ENCODE measurements around the gene PALD1. TPM values are rescaled to one million over a fixed set of nuclear protein-coding genes. Genes with fewer than 3 reads are reported as not detected.
"Not testable (repeated sequence)": the region's sequence is repeated elsewhere in the genome, so short reads cannot be mapped to it uniquely, and the experiment has no call there.

Gene PALD1
- polyA plus RNA-seq, 10 donors: 10.7 to 16.3 (median 14.4) TPM

DNA sequence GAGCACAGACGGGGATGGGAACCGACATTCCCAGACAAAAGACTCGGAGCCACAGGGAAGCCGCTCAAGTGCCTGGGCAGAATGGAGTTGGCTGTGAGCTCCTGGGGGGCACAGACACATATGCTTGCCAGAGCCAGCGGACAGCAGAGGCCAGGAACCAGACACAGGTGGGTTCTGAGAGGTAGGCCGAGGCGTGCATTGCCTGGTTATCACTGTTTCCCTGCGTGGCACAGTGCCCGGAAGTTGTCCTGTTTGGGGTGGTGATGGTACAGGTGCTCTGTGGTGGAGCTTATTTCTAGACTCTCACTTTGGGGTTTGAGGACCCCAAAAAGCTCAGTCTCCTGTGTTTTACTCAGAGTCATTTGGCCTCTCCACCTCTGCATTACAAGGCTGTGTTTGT lies 2.5 kb downstream of the PALD1 start:
- DNase-seq: no peak

GRCh38 chr10:70481831-70482530 lies 3.4 kb downstream of the PALD1 start:
- peak in 1 of 3 donors; percentile 79 for DNase-seq

- DNase-seq: no peak
Observed at GRCh38 chr10:70482982-70483760, 4.6 kb downstream of the PALD1 start.

GRCh38 chr10:70483872-70484271 lies 5.3 kb downstream of the PALD1 start:
- not testable (repeated sequence) for DNase-seq

DNA sequence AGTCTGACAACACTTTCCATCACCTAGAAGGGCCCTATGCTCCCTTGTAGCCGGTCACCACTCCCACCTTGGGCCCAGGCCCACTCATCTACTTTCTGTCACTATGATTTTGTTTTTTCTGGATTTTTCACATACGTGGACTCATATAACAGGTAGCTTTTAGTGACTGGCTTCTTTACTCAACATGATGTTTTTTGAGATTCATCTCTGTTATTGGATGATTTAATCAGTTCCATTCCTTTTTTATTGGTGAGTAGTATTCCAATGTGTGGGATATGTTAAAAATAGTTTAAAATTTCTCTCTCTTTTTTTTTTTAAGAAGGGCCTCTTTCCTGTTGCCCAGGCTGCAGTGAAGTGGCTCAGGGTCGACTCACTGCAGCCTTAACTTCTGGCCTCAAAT lies 9.3 kb downstream of the PALD1 start:
- no peak for DNase-seq

DNA sequence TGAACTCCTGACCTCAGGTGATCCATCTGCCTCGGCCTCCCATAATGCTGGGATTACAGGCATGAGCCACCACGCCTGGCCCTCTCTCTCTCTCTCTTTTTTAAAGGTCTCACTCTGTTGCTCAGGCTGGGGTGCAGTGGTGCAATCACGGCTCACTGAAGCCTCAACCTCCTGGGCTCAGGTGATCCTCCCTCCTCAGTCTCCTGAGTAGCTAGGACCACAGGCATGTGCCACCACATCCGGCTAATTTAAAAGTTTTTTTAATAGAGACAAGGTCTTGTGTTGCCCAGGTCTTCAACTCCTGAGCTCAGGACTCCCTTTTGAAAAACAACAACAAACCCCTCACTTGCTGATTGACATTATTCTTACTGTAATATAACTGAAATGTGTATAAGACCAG lies 11.6 kb downstream of the PALD1 start:
- DNase-seq: no peak

DNA sequence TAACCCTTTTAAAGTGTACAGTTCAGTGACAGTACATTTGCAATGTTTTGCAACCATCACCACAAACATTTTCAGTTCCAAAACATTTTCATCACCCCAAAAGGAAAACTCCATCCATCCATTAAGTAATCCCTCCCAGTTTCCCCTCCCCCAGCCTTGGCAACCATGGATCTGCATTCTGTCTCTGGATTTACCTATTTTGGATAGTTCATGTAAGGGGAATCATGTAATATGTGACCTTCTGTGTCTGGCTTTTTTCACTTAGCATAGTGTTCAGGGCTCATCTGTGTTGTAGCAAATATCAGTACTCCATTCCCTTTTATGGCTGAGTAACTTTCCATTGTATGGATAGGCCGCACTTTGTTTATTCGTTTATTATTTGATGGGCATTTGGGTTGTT lies 13.0 kb downstream of the PALD1 start:
- no peak for DNase-seq

- no peak for DNase-seq
Observed at GRCh38 chr10:70492786-70493659, 14.5 kb downstream of the PALD1 start.

- DNase-seq: no peak
Observed at GRCh38 chr10:70493660-70494234, 15.2 kb downstream of the PALD1 start.

DNA sequence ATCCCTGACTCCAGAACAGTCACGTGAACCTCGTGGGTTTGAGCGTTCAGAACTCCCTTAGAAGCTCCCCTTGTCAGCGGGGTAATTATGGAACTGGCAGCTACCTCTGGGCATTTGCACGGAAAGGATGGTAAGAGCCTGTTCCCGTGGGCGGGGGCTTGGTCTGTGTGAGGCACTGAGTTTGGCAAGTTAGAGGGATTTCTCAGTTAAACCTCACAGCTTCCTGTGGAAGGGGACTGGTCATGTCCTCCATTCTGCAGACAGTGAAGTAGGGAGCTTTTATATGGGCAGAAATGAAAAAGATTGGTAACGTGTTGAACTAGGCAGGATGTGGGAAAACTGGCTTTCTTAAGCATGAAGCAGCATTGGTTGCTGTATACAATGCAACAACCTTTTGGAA lies 16.0 kb downstream of the PALD1 start:
- DNase-seq: no peak

DNA sequence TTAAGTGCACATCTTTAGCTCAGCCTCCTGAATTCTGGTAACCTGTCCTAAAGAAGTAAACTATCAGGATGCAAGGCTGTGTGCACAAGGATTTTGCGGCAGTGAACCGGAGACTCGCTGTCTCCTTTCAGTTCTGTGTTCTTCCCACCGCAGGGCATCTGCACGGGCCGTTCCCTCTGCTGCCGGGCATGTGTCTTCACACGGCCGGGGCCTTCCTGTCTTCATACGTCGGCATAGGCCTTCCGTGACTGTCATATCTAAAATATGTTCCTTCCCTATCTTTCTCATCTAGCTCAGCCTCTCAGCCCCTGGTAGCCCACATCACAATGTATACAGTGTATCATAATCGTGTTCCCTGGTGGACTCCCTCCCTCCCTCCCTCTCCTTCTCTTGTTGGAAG lies 16.4 kb downstream of the PALD1 start:
- no peak for DNase-seq

GRCh38 chr10:70495691-70496261 lies 17.2 kb downstream of the PALD1 start:
- DNase-seq: no peak

GRCh38 chr10:70496341-70497119 lies 18.0 kb downstream of the PALD1 start:
- DNase-seq: no peak

DNA sequence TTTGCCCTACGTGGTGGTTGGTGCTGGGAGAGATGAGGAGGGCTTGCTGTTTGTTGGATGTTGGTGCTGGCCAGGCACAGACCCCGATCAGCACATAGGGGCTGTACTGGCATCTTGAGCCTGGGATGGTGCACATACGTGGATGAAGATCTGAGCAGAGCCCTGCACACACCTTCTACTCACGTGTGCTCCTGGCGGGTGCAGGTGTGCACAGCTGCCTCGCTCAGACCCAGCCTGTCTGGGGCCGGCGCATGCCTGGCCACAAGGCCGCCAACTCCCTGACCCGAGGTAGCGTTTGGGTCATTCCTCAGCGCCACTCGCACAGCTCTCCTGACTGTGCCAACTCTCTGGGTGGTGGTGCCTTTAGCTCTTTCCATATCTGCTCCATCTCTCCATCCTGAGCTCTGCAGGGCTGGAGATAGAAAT lies 18.6 kb downstream of the PALD1 start:
- no peak for DNase-seq

GRCh38 chr10:70498970-70499835 lies 20.6 kb downstream of the PALD1 start:
- no peak for DNase-seq

- DNase-seq: no peak
Observed at GRCh38 chr10:70499836-70500167, 21.2 kb downstream of the PALD1 start.

DNA sequence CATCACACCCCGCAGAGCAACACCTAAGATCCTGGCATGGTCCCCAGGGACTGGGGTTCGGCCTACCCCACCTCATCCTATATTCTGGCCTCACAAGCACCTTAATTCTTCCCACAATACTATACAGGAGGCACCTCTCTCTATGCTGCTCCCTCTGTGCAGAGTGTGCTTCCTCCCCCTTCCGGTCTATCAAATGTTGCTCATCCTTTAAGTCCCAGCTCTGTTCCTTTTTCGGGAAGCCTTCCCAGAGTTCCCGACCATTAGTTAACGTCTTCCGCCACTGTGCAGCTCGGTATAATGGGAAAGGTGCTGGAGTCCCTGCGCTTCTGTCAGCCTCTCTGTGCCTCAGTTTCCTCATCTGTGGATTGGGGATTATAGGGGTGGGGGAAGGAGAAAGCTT lies 21.8 kb downstream of the PALD1 start:
- peak in 1 of 3 donors; percentile 53 for DNase-seq

- DNase-seq: peak in 1 of 3 donors; percentile 62
Observed at GRCh38 chr10:70500812-70501301, 22.3 kb downstream of the PALD1 start.

GRCh38 chr10:70502406-70502805 lies 23.8 kb downstream of the PALD1 start:
- no peak for DNase-seq

DNA sequence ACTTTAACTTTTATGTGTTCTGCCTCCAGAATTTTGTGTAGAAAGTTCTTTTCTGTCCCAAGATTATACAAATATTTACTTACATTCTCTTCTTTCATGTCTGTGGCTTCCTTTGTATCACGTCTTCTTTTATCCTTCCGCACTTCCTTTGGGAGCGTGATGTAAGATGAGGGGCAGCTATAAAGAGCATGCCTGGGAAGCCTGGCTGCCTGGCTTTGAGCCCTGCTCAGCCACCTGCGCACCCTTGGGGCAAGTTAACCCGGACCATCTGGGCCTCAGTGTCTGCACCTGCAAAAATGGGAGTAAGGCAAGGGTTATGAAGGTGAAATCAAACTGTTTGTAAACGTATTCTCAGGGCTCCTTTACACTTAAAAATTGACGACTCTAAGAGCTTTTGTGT lies 25.2 kb downstream of the PALD1 start:
- DNase-seq: no peak

All from muscle of back (tissue), 11 donors.